ENCODE measurements around the gene CCDC27.
"Not testable (repeated sequence)": the region's sequence is repeated elsewhere in the genome, so short reads cannot be mapped to it uniquely, and the experiment has no call there.

The CCDC27 gene

GRCh38 chr1:3796215-3797061 lies 44.2 kb downstream of the CCDC27 start, which contains the start of gene LRRC47:
TSS of gene LRRC47 (minus strand) at chr1:3796498. CDS start at chr1:3796476, 22 bp downstream.
- DNase-seq (ENCODE audit: low spot score), result peak; percentile 95

- DNase-seq (ENCODE audit: low spot score), result no peak
Observed at GRCh38 chr1:3799976-3800685, 47.9 kb downstream of the CCDC27 start.

GRCh38 chr1:3800795-3801194 lies 48.5 kb downstream of the CCDC27 start:
- DNase-seq (ENCODE audit: low spot score), result not testable (repeated sequence)

GRCh38 chr1:3803905-3804626 lies 51.8 kb downstream of the CCDC27 start:
- no peak for DNase-seq (ENCODE audit: low spot score)

GRCh38 chr1:3804627-3804944 lies 52.3 kb downstream of the CCDC27 start:
- DNase-seq (ENCODE audit: low spot score), result not testable (repeated sequence)

GRCh38 chr1:3805038-3805437 lies 52.8 kb downstream of the CCDC27 start:
- DNase-seq (ENCODE audit: low spot score), result no peak

- peak; percentile 11 for DNase-seq (ENCODE audit: low spot score)
Observed at GRCh38 chr1:3807769-3808168, 55.5 kb downstream of the CCDC27 start.

- DNase-seq (ENCODE audit: low spot score), result no peak
Observed at GRCh38 chr1:3809680-3810079, 57.4 kb downstream of the CCDC27 start.

GRCh38 chr1:3810149-3810761 lies 58.0 kb downstream of the CCDC27 start:
- DNase-seq (ENCODE audit: low spot score), result peak; percentile 30

- no peak for DNase-seq (ENCODE audit: low spot score)
Observed at GRCh38 chr1:3811595-3811911, 59.3 kb downstream of the CCDC27 start.

GRCh38 chr1:3814065-3814464 lies 61.8 kb downstream of the CCDC27 start:
- peak; percentile 22 for DNase-seq (ENCODE audit: low spot score)

- DNase-seq (ENCODE audit: low spot score), result peak; percentile 62
Observed at GRCh38 chr1:3814771-3815561, 62.7 kb downstream of the CCDC27 start.

GRCh38 chr1:3816331-3817137 lies 64.3 kb downstream of the CCDC27 start:
- DNase-seq (ENCODE audit: low spot score), result no peak

GRCh38 chr1:3817138-3817740 lies 65.0 kb downstream of the CCDC27 start:
- no peak for DNase-seq (ENCODE audit: low spot score)

GRCh38 chr1:3817821-3818597 lies 65.8 kb downstream of the CCDC27 start:
- no peak for DNase-seq (ENCODE audit: low spot score)

GRCh38 chr1:3819771-3820200 lies 67.5 kb downstream of the CCDC27 start:
- no peak for DNase-seq (ENCODE audit: low spot score)

- DNase-seq (ENCODE audit: low spot score), result peak; percentile 53
Observed at GRCh38 chr1:3820316-3820715, 68.1 kb downstream of the CCDC27 start.

GRCh38 chr1:3821004-3821403 lies 68.8 kb downstream of the CCDC27 start:
- peak; percentile 64 for DNase-seq (ENCODE audit: low spot score)

All from left forelimb (tissue), 1 donor.